HG03025 (cell line): ENCODE measurements around the gene TRPV2.
A peak's percentile ranks its signal among the peaks of the same experiment; 100 is the strongest.
"Not testable (repeated sequence)": the region's sequence is repeated elsewhere in the genome, so short reads cannot be mapped to it uniquely, and the experiment has no call there.

ENCODE experiments used
- ATAC-seq: cut with Tn5 transposase; IDR thresholded peaks from one replicate; pipeline ENCODE4 v1.9.1; 2021; ENCODE audit warnings: mild to moderate bottlenecking, moderate library complexity; ENCODE audit not compliant: unreplicated experiment, low FRiP score

TRPV2 gene, protein sequence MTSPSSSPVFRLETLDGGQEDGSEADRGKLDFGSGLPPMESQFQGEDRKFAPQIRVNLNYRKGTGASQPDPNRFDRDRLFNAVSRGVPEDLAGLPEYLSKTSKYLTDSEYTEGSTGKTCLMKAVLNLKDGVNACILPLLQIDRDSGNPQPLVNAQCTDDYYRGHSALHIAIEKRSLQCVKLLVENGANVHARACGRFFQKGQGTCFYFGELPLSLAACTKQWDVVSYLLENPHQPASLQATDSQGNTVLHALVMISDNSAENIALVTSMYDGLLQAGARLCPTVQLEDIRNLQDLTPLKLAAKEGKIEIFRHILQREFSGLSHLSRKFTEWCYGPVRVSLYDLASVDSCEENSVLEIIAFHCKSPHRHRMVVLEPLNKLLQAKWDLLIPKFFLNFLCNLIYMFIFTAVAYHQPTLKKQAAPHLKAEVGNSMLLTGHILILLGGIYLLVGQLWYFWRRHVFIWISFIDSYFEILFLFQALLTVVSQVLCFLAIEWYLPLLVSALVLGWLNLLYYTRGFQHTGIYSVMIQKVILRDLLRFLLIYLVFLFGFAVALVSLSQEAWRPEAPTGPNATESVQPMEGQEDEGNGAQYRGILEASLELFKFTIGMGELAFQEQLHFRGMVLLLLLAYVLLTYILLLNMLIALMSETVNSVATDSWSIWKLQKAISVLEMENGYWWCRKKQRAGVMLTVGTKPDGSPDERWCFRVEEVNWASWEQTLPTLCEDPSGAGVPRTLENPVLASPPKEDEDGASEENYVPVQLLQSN

GRCh38 chr17:16415031-16415924 lies at the start of gene TRPV2:
Gene TRPV2, plus strand, starts transcription at chr17:16415571. Its CDS starts 2,098 bp downstream, at chr17:16417669.
- ATAC-seq, result no peak

- no peak for ATAC-seq
Observed at GRCh38 chr17:16371742-16372141, 43.6 kb upstream of the TRPV2 start.

GRCh38 chr17:16374146-16374938 lies 41.0 kb upstream of the TRPV2 start:
- ATAC-seq, result no peak

- no peak for ATAC-seq
Observed at GRCh38 chr17:16377941-16378341, 37.4 kb upstream of the TRPV2 start.

DNA sequence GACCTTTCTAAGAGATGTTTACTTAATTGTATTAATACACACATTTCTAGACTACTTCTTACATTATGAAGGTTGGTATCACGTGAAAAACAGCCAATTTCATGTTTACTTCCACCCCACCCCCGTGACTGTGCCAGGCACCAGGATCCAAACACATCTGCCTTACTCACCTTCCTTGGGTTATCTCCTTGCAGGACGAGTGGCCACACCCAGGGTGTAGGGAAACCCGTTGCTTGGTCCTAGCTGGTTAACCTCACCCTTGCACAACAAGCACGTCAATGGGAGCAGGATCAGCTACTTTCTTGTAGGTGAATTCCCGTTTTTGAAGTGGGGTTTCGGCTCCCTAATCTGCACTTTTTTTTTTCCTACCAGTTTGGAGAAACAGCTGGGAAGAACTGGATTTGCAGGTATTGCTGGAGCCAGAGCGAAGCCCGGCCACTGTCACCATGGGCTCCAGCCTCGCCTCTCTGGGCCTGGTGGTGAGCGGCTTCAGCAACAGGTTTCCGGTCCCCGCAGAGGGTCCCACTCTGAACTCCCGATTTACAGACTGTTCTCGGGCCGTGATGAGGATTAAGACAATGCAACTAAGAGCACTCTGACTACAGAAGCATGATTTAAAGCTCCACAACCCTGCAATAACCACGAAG lies 36.6 kb upstream of the TRPV2 start:
- ATAC-seq, result no peak

- ATAC-seq, result no peak
Observed at GRCh38 chr17:16379654-16380053, 35.7 kb upstream of the TRPV2 start.

- peak; percentile 92 for ATAC-seq
Observed at GRCh38 chr17:16380640-16381495, 34.5 kb upstream of the TRPV2 start, which contains the start of gene UBB. Gene UBB, plus strand, starts transcription at chr17:16381091. Its CDS starts 817 bp downstream, at chr17:16381908.

GRCh38 chr17:16381496-16381820 lies 33.9 kb upstream of the TRPV2 start:
- no peak for ATAC-seq

- ATAC-seq, result no peak
Observed at GRCh38 chr17:16383216-16383615, 32.2 kb upstream of the TRPV2 start.

GRCh38 chr17:16383772-16384287 lies 31.5 kb upstream of the TRPV2 start:
- no peak for ATAC-seq

- ATAC-seq, result no peak
Observed at GRCh38 chr17:16384557-16384956, 30.8 kb upstream of the TRPV2 start.

- not testable (repeated sequence) for ATAC-seq
Observed at GRCh38 chr17:16386126-16386507, 29.3 kb upstream of the TRPV2 start.

- no peak for ATAC-seq
Observed at GRCh38 chr17:16391451-16391850, 23.9 kb upstream of the TRPV2 start.

DNA sequence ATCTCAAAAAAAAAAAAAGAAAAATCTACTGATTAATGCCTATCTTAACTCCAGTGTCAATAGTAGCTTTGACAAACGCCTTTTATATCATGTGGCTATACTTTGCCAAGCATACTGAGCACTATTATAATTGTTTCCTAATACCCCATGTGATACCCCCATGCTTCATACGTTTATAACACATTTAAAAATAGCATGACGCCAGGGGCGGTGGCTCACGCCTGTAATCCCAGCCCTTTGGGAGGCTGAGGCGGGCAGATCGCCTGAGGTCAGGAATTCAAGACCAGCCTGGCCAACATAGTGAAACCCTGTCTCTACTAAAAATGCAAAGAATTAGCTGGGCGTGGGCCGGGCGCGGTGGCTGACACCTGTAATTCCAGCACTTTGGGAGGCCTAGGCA lies 22.9 kb upstream of the TRPV2 start:
- ATAC-seq, result not testable (repeated sequence)

- ATAC-seq, result not testable (repeated sequence)
Observed at GRCh38 chr17:16395887-16396286, 19.5 kb upstream of the TRPV2 start.

- ATAC-seq, result not testable (repeated sequence)
Observed at GRCh38 chr17:16396693-16397092, 18.7 kb upstream of the TRPV2 start.

DNA sequence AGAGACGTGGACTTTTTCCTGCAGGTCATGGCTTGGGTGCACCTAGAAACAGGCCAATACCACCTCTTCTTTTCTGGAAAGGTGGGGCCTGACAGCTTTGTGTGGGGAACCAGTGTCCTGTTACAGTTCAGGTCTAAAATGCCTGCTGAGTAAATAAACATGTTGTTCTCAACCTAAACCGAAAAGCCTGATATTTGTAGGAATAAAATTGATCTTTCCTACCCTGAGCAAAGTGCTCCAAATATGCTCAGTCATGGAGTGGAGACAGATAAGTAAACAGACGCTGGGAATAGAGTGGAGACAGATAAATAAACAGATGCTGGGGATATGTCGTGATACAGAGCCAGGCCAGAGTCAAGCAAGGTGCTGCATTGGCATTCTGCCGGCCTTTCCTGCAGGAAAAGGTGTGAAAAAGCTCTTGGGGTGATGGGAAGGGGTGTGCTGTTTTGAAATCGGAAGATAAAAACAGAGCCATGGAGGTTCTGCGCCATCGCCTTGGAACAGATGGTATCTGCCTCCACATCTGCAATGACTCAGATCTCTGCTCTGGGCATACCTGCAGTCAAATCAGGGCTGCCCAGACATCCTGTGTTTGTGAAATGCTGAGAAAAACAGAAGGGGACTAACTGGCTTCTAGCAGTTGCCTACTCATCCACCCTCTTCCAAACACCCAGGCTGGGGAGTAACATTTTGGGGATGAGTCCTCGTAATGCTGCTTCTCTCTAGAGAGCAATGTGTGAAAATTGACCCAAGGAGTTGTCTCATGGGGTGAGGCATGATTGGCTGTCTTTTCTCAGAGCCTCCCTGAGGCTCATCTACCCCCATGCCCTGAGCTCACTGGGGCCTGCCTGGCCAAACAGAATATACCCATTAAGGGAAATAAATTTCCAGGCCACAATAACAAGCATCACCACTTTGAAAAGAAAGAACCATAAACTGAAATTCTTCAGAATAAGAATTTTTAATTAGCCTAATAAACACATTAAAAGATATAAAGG lies 16.8 kb upstream of the TRPV2 start:
- peak; percentile 49 for ATAC-seq
